HepG2 (cell line): ENCODE data around the gene KRTAP12-2. TPM values are rescaled to one million over a fixed set of nuclear protein-coding genes. Genes with fewer than 3 reads are reported as not detected.
"Not testable (repeated sequence)": the region's sequence is repeated elsewhere in the genome, so short reads cannot be mapped to it uniquely, and the experiment has no call there.

Experiments used
- ATAC-seq: fragments of 200-7000 bp; cut with Tn5 transposase; 3 replicates; pipeline ENCODE4 v1.9.1; 2020; ENCODE audit warnings: mild to moderate bottlenecking, moderate library complexity
- BruUV-seq: library from RNA; stranded (reverse); fragments of 400-500 nt; replicated peaks from 2 replicates; lab custom pipeline; 2021; lab: Mats Ljungman, UMichigan
- CTCF ChIA-PET: fragments of 300-600 bp; formaldehyde crosslinking; extraction: SDS; loops from one replicate; lab custom pipeline; 2021; ENCODE audit warnings: low total read pairs, inconsistent platforms, low intra/inter-chr PET ratio; lab: Yijun Ruan, JAX
- POLR2A ChIA-PET: fragments of 350-600 bp; sonication (Branson Sonifier 250); formaldehyde crosslinking; loops from one replicate; lab custom pipeline; 2020; ENCODE audit warnings: antibody characterized with exemption, inconsistent platforms; lab: Yijun Ruan, JAX
- DNase-seq: peaks from one replicate; pipeline ENCODE4 v3.0.0-alpha.2; 2015; ENCODE audit warnings: low spot score
- FAIRE-seq: peaks from 3 replicates; lab custom pipeline; 2011; peaks lifted over from hg19 to GRCh38; lab: Jason Lieb, UNC
- H2AFZ ChIP-seq: one replicate; pipeline ENCODE4 v1.6.1; 2011; ENCODE audit warnings: low read length, inconsistent platforms
- H3K27ac ChIP-seq: fragments of 300-600 bp; 3 replicates; pipeline ENCODE4 v1.8.0; 2011; ENCODE audit warnings: mixed run types, mild to moderate bottlenecking, mixed read lengths, low read length, inconsistent platforms; ENCODE audit not compliant: insufficient read depth; ENCODE audit errors: extremely low read length
- H3K27me3 ChIP-seq, 2 experiments: fragments of 200-600 bp in 1 of 2; 2 replicates in 1 of 2; 3 replicates in 1 of 2; pipeline versions ENCODE4 v1.6.0 to v1.8.0; 2011; ENCODE audit warnings: low read length in 2 of 2, mild to moderate bottlenecking in 2 of 2, moderate library complexity in 2 of 2, inconsistent platforms in 1 of 2; ENCODE audit not compliant: insufficient read depth in 2 of 2, control insufficient read depth in 1 of 2
- H3K36me3 ChIP-seq, 2 experiments: fragments of 200-600 bp in 1 of 2; replicated peaks in 1 of 2; 2 replicates in 1 of 2; 3 replicates in 1 of 2; pipeline versions ENCODE4 v1.5.1 to v1.8.0; 2011; ENCODE audit warnings: low read length in 2 of 2, inconsistent platforms in 1 of 2; ENCODE audit not compliant: insufficient read depth in 2 of 2, control insufficient read depth in 1 of 2
- H3K4me1 ChIP-seq: 2 replicates; pipeline ENCODE4 v1.5.1; 2012; ENCODE audit warnings: low read length, inconsistent platforms; ENCODE audit not compliant: insufficient read depth
- H3K4me2 ChIP-seq: 2 replicates; pipeline ENCODE4 v1.6.0; 2011; ENCODE audit warnings: low read depth, low read length, inconsistent platforms
- H3K4me3 ChIP-seq, 3 experiments: fragments of 200-600 bp in 1 of 3; sonication (generic), shearing (Covaris generic) in 1 of 3; replicated peaks in 1 of 3; 2 replicates each; pipeline ENCODE4 v1.5.1; 2011 to 2016; ENCODE audit warnings: low read length in 3 of 3, inconsistent platforms in 2 of 3, low read depth in 2 of 3, mild to moderate bottlenecking in 2 of 3, control low read depth in 1 of 3, mixed read lengths in 1 of 3; ENCODE audit not compliant: insufficient read depth in 1 of 3
- H3K79me2 ChIP-seq: one replicate; pipeline ENCODE4 v1.6.1; 2011; ENCODE audit warnings: low read length, inconsistent platforms; ENCODE audit not compliant: insufficient read depth
- H3K9ac ChIP-seq: 2 replicates; pipeline ENCODE4 v1.6.0; 2011; ENCODE audit warnings: mild to moderate bottlenecking, low read depth, low read length, inconsistent platforms; ENCODE audit not compliant: insufficient read depth
- H3K9me3 ChIP-seq: 2 replicates; pipeline ENCODE4 v1.5.1; 2012; ENCODE audit warnings: mild to moderate bottlenecking, low read length
- H4K20me1 ChIP-seq: 2 replicates; pipeline ENCODE4 v1.6.0; 2011; ENCODE audit warnings: inconsistent platforms, mild to moderate bottlenecking, low read length, moderate library complexity; ENCODE audit not compliant: insufficient read depth
- ATAD3A ChIP-seq: sonication (generic); formaldehyde crosslinking; IDR thresholded peaks from 2 replicates; pipeline ENCODE4 v1.4.0; 2020; ENCODE audit warnings: missing genetic modification reagents
- CC2D1A ChIP-seq: sonication (generic); formaldehyde crosslinking; IDR thresholded peaks from 2 replicates; pipeline ENCODE4 v1.8.1; 2023; ENCODE audit warnings: mild to moderate bottlenecking, missing genetic modification reagents
- MIER3 ChIP-seq: IDR thresholded peaks from 2 replicates; pipeline ENCODE4 v1.6.1; 2016; ENCODE audit warnings: missing compliant biosample characterization, borderline replicate concordance
- MNT ChIP-seq: fragments of 450-650 bp; IDR thresholded peaks from 2 replicates; pipeline ENCODE4 v1.6.1; 2016
- MYPOP ChIP-seq: sonication (generic); formaldehyde crosslinking; IDR thresholded peaks from 2 replicates; pipeline ENCODE4 v1.8.1; 2023; ENCODE audit warnings: mild to moderate bottlenecking, moderate library complexity, missing genetic modification reagents
- PHF8 ChIP-seq: sonication (generic); formaldehyde crosslinking; IDR thresholded peaks from 2 replicates; pipeline ENCODE4 v1.5.0; 2020; ENCODE audit warnings: missing genetic modification reagents
- SOX13 ChIP-seq, 3 experiments: fragments of 450-650 bp in 1 of 3; sonication (generic) in 1 of 3; formaldehyde crosslinking in 1 of 3; IDR thresholded peaks in 2 of 3; conservative IDR thresholded peaks in 1 of 3; 2 replicates each; pipeline versions ENCODE4 v1.5.0 to v1.6.1; 2016 to 2020; ENCODE audit warnings: antibody characterized with exemption in 1 of 3, mild to moderate bottlenecking in 1 of 3, missing compliant biosample characterization in 1 of 3, missing genetic modification reagents in 1 of 3, moderate library complexity in 1 of 3
- ZBTB1 ChIP-seq: sonication (generic); formaldehyde crosslinking; IDR thresholded peaks from 2 replicates; pipeline ENCODE4 v1.4.0; 2020; ENCODE audit warnings: missing genetic modification reagents, borderline replicate concordance
- ZNF441 ChIP-seq: sonication (generic); formaldehyde crosslinking; IDR thresholded peaks from 2 replicates; pipeline ENCODE4 v1.7.0; 2021; ENCODE audit warnings: missing genetic modification reagents, borderline replicate concordance
- ZNF530 ChIP-seq: sonication (generic); formaldehyde crosslinking; IDR thresholded peaks from 2 replicates; pipeline ENCODE4 v1.5.0; 2020; ENCODE audit warnings: low read depth, mild to moderate bottlenecking, missing genetic modification reagents
- WGBS: methylation state at CpG from one replicate; pipeline ENCODE4 v1.1.6; 2017; ENCODE audit warnings: low lambda C conversion rate; 5-methylcytosine and 5-hydroxymethylcytosine counted together
- in situ Hi-C: cut with HindIII; loops from 2 replicates; pipeline ENCODE4 v1.10.0; 2017; ENCODE audit warnings: low pct_unique_long_range_greater_than_20kb; ENCODE audit not compliant: extremely low pct_ligation_motif_present
- intact Hi-C: fragments of 100-400 bp; cut with micrococcal nuclease; formaldehyde crosslinking; loops from one replicate; pipeline ENCODE4 v1.10.0; 2022; ENCODE audit not compliant: unreplicated experiment
- polyA plus RNA-seq, 8 experiments: library from polyadenylated mRNA; depleted of rRNA in 3 of 8; stranded (reverse) in 7 of 8; unstranded in 1 of 8; fragments of >200 nt; fragmentation: Illumina TruSeq in 4 of 8; extraction: Trizol in 4 of 8; gene quantifications; 2 replicates each; pipeline versions ENCODE4 v1.2.1 to v1.2.3, GENCODE V29; 2011 to 2016; ENCODE audit warnings: low read depth in 4 of 8, missing spikeins in 1 of 8, mixed read lengths in 1 of 8; ENCODE audit not compliant: insufficient read depth in 1 of 8
- total RNA-seq, 5 experiments: library from RNA; depleted of rRNA; stranded (reverse); fragments of >200 nt; fragmentation: Illumina TruSeq; extraction: Trizol; gene quantifications; 2 replicates each; pipeline ENCODE4 v1.2.3, GENCODE V29; 2016; ENCODE audit warnings: low read depth in 1 of 5

KRTAP12-2 gene
- total and polyA plus RNA-seq, 2 of the 13 experiments (the other 11 are each of a cell fraction or from before 2014, with no cell fraction given), result not detected

- no peak for TF ChIP-seq ZBTB1 (CRISPR knock-in tag)
Observed at GRCh38 chr21:44686000-44686781, 19.5 kb upstream of the KRTAP12-2 start (continued).

- peaks cover 1 to 32% of the 10 kb centered on the region in 2 experiments; a peak in 4 of 5 replicates for H3K27me3 ChIP-seq
Observed at GRCh38 chr21:44685050-44685449, 18.3 kb upstream of the KRTAP12-2 start.

GRCh38 chr21:44684483-44684882, 17.8 kb upstream of the KRTAP12-2 start:
- Histone ChIP-seq H3K4me2 (no peak overlapping the region), H3K4me1 (no peaks in the 10 kb centered on the region), H3K9ac (no peak overlapping the region), H3K9me3 (no peaks in the 10 kb centered on the region), H3K4me3 (no peak overlapping the region), H3K36me3 (no peaks in the 10 kb centered on the region), H2AFZ (no peak overlapping the region), H4K20me1 (no peaks in the 10 kb centered on the region), H3K27me3 (peaks cover 1 to 32% of the 10 kb centered on the region in 2 experiments; a peak in 4 of 5 replicates), H3K79me2 (no peaks in the 10 kb centered on the region), H3K27ac (no peak overlapping the region)
- no TSS peak for BruUV-seq
- in situ Hi-C loops, result no loop called here
- ATAC-seq (no peak), FAIRE-seq (no peak), DNase-seq (no peak)
- TF ChIP-seq MNT, result no peak
- TF ChIP-seq MIER3 (CRISPR knock-in tag), result no peak
- no peak for TF ChIP-seq SOX13 (IDR thresholded peaks at IDR 0.05)
- no peak for TF ChIP-seq SOX13 (CRISPR knock-in tag; conservative IDR thresholded peaks at IDR 0.05 in 1 of 2, IDR thresholded peaks at IDR 0.05 in 1 of 2)
- no peak for TF ChIP-seq ZNF530
- no peak for TF ChIP-seq PHF8 (CRISPR knock-in tag)
- TF ChIP-seq MYPOP (CRISPR knock-in tag), result no peak
- TF ChIP-seq CC2D1A (CRISPR knock-in tag), result no peak
- TF ChIP-seq ATAD3A (CRISPR knock-in tag), result no peak
- TF ChIP-seq ZNF441 (CRISPR knock-in tag), result no peak
- POLR2A ChIA-PET, result no interaction called here
- 25% methylated on average over 6 of the region's 6 CpGs for WGBS
- CTCF ChIA-PET, result no interaction called here
- intact Hi-C loops, result no loop called here

More at GRCh38 chr21:44685050-44685449, 18.3 kb upstream of the KRTAP12-2 start:
- H4K20me1 ChIP-seq, DNase-seq, H3K9ac ChIP-seq, H3K4me2 ChIP-seq, H3K4me1 ChIP-seq, H3K27ac ChIP-seq, H2AFZ ChIP-seq, BruUV-seq, H3K79me2 ChIP-seq, in situ Hi-C loops, FAIRE-seq, H3K9me3 ChIP-seq, ATAC-seq, intact Hi-C loops, H3K4me3 ChIP-seq, CTCF ChIA-PET, POLR2A ChIA-PET, H3K36me3 ChIP-seq: not testable (repeated sequence)
- WGBS, result 18% methylated on average over 2 of the region's 6 CpGs
